HuH-7.5 (cell line): ENCODE measurements around the gene SERPINB8.
A peak's percentile ranks its signal among the peaks of the same experiment; 100 is the strongest.

Experiments
- DNase-seq: peaks from one replicate; pipeline ENCODE4 v3.0.0; 2011; ENCODE audit warnings: low spot score

Gene SERPINB8

DNA sequence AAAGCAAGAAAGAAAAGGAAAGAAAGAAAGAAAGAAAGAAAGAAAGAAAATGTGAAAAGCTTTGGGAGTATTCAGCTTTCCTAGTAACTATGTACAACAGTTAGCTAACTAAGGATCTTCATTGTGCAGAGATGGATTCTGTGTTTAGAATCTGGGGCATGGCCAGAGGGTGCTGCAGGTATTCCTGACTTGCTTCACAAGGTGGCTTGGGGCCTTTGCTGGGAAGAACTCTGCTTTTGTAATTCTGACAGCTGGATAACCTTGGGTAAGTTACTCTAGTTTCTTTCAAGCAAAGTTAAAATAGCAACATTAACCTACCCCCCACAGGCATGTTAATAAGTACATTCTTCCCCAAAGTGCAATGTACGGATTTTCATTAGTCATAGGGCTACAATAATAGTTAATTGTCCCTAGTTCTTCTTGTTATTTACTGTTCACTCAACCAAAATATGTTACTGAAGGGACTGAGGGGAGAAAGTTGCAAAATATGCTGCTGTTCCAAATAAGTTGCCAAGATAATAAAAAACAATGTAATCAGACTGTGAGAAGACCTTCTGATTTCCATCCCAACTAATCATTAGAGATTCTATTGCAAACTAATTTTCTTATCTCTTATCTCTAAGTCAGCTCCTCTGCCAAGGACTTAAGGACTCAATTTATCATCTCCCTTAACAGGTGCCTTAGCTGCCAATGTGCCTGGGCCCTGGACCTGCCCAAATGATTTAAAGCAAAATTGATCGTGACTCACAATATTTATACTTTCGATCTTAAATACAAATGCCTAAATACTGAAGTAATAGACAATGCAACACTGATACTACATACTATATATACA, 50.3 kb downstream of the SERPINB8 start:
- DNase-seq: no peak

DNA sequence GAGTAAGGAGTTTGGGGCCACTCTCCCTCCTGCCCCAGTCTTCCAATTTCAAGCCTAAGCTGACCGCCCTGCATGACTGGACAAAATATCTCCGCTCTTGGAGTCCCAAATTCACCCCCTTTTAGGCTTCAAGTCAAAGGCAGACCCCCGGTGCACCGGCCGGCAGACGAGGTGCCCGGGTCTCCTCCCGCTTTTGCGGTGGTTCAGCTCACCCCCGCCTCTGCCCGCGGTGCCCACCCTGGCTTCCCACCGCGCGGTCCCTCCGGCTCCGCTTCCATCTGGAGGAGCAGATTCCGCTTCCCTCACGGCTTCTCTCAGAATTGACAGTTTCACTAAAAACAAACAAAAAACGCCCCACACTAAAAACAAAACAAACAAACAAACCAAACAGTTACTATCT, 56.5 kb downstream of the SERPINB8 start:
- no peak for DNase-seq

DNA sequence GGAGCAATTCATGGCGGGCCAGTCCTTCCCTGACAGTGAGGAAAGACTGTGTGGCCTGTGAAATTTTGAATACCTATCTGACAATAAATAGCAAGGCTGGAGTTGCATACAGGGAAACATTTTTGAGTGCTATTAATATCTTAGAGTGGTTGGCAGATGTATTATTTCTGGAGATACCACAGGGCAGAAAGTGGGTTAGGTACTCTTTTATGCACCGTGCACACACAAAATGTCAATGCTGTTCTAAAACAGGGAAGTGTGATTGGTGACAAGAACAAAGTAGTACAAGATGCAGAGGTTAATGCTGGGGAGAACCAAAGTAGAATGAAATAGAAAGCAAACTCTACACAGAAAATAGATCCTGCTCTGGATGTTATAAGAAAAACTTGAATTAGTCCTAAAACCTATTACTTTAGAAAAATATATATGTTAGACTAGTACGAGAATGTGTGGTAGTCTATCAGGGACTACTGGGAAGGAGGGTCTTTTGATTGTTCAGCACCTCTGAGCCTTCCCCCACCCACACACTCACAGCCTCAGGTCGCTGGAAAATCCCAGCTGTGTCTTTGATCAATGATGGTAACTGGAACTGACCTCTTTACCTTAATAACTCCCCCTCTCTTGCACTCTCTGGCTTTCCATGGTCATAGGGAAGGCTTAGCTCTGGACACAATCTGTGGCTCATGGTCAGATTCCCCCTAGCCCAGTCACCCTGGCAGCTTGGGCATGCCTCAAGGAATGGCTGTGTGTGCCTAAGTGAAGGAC, 58.2 kb downstream of the SERPINB8 start:
- no peak for DNase-seq

DNA sequence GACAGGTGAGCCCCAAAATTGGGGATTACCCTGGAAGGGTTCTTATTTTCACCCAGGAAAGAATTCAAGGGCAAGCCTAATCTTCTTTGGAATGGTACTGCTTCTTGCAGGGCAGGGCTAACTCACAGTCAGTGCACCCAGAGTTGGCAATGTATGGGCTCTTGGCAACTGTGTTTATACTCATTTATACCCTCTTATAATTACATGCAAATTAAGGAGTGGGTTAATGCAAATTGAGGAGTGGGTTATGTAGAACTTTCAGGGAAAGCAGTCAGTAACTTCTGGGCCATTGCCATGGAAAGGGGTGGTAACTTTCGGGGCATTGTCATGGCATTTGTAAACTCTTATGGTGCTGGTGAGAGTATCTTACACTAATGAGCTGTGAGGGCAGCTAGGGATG, 59.2 kb downstream of the SERPINB8 start:
- DNase-seq: no peak

DNA sequence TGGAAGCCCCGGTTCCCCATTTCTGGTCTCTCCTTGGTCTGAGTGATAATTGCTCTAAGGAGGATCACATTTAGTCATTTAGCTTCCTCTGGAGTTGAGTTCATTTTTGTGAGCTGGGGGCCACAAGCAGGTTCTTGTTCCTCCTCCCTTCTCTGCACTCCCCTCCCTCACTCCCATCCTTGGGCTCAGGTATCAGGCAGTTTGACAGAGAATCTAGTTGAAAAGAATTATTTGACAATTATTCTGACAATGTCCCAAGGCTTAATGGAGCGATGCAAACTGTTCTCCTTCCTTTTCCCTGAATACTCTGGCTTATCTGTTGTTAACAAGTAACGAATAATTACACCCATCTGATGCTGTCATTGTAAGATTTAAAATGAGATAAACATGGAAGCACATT, 61.5 kb downstream of the SERPINB8 start:
- DNase-seq: no peak

DNA sequence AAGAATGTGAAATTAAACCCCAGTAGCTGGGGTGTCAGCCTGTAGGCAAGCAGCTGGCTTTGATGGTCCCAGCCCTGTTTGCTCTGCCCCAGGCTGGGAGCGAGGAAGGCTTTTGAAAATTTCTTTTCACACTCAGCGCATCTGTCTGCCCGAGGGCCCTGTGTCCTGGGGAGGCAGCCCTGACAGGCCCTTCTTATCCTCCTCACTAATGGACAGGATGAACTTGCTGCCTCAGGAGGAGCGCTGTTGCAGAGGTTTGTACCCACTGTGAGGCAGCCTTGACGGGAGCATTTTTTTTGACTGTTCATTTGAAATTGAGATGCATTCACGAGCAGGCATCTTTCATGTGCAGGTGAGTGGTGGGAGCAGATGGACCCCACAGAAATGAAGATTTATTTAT, 62.4 kb downstream of the SERPINB8 start:
- no peak for DNase-seq

DNA sequence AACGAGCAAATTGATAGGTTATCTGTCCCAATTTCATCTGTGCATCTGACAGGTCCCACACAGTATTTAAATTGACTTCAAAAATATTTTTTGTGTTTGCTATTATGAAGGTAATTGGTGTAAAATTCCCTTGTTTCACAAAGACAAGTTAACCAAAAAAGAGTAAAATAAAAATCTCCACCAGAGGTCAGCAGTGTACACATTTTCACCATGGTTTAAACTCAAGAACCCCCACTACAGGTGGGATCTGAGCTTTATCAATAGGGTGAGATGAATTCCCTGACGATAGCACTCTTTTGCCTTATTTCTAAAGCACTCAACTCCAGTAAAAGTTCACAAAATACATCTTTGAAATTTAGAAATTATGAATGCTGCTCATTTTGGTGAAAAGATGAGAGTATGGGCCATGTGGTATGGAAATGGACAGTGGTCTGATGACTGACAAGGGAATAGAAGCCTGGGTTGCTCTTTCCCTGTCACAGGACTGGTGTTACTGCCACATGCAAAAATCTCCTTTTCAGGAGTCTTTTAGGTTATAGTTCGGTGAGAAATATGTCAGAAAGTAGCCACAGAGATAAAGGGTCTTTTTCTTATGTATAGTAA, 68.0 kb downstream of the SERPINB8 start:
- peak; percentile 27 for DNase-seq
